Spleen (tissue), 11 donors: ENCODE data around the gene GLIS1. TPM values are rescaled to one million over a fixed set of nuclear protein-coding genes. Genes with fewer than 3 reads are reported as not detected.

ENCODE experiments used
- DNase-seq: peaks from one replicate; pipeline ENCODE4 v3.0.0-alpha.2; 2020
- H3K27ac ChIP-seq, 8 donors: fragments of 200-600 bp; sonication (generic) in 7 of 8; 1 replicate in 4 of 8; 2 replicates in 4 of 8; pipeline versions ENCODE4 v1.5.0 to v1.8.0; 2016 to 2021; ENCODE audit warnings: inconsistent platforms in 4 of 8, mild to moderate bottlenecking in 4 of 8, moderate library complexity in 1 of 8
- H3K27me3 ChIP-seq, 7 donors: fragments of 200-600 bp; sonication (generic) in 6 of 7; replicated peaks in 1 of 7; 1 replicate in 4 of 7; 2 replicates in 3 of 7; pipeline versions ENCODE4 v1.5.0 to v1.8.0; 2016 to 2021; ENCODE audit warnings: inconsistent platforms in 3 of 7, mild to moderate bottlenecking in 1 of 7
- H3K36me3 ChIP-seq, 6 donors: fragments of 200-600 bp; sonication (generic) in 5 of 6; 1 replicate in 4 of 6; 2 replicates in 2 of 6; pipeline versions ENCODE4 v1.5.0 to v1.8.0; 2016 to 2021; ENCODE audit warnings: inconsistent platforms in 2 of 6
- H3K4me1 ChIP-seq, 6 donors: fragments of 200-600 bp; sonication (generic) in 5 of 6; 1 replicate in 3 of 6; 2 replicates in 3 of 6; pipeline versions ENCODE4 v1.5.0 to v1.8.0; 2016 to 2021; ENCODE audit warnings: inconsistent platforms in 3 of 6
- H3K4me3 ChIP-seq, 8 donors: fragments of 200-600 bp; sonication (generic) in 7 of 8; 1 replicate in 4 of 8; 2 replicates in 4 of 8; pipeline versions ENCODE4 v1.5.0 to v1.8.0; 2016 to 2021; ENCODE audit warnings: inconsistent platforms in 4 of 8, mild to moderate bottlenecking in 4 of 8, moderate library complexity in 2 of 8
- H3K9me3 ChIP-seq, 8 donors: fragments of 200-600 bp; sonication (generic) in 7 of 8; 1 replicate in 4 of 8; 2 replicates in 4 of 8; pipeline versions ENCODE4 v1.5.0 to v1.8.0; 2016 to 2021; ENCODE audit warnings: inconsistent platforms in 4 of 8
- POLR2A ChIP-seq, 3 donors: fragments of 450-650 bp; IDR thresholded peaks; one replicate each; pipeline ENCODE4 v1.5.1; 2017; ENCODE audit warnings: antibody characterized with exemption in 3 of 3, mild to moderate bottlenecking in 1 of 3
- POLR2AphosphoS5 ChIP-seq, 3 donors: sonication (generic); formaldehyde crosslinking; IDR thresholded peaks; one replicate each; pipeline ENCODE4 v1.5.1; 2017; ENCODE audit warnings: antibody characterized with exemption in 3 of 3
- WGBS, 5 donors: extraction: QIAGEN DNeasy Blood & Tissue Kit in 3 of 5; methylation state at CpG; one replicate each; pipeline versions ENCODE4 v1.1.5 to v1.1.7; 2013 to 2018; 5-methylcytosine and 5-hydroxymethylcytosine counted together
- intact Hi-C: fragments of 100-400 bp; cut with DNase I; formaldehyde crosslinking; loops from one replicate; pipeline ENCODE4 v1.15.0; 2023; ENCODE audit warnings: low total_unique reads
- polyA plus RNA-seq, 3 donors: library from polyadenylated mRNA; stranded (reverse); fragments of 200-250 nt; gene quantifications; one replicate each; pipeline ENCODE4 v1.2.1, GENCODE V29; 2013
- total RNA-seq, 7 donors: library from RNA; depleted of rRNA in 3 of 7; stranded (reverse); fragments of >200 nt in 3 of 7; fragmentation: NEBNext Ultra II Directional in 4 of 7; extraction: Animal tissue kit (Norgen Biotek cat#: 25700) in 4 of 7; gene quantifications; one replicate each; pipeline versions ENCODE4 v1.1.0 to v1.2.1, GENCODE V29; 2016 to 2021
- TF ChIP-seq, protein P1 (sequence below), 11 experiments: fragments of 200-600 bp in 7 of 11; fragments of 450-650 bp in 4 of 11; sonication (generic) in 4 of 11; IDR thresholded peaks in 8 of 11; conservative IDR thresholded peaks in 3 of 11; 1 replicate in 7 of 11; 2 replicates in 4 of 11; pipeline versions ENCODE4 v1.4.0 to v1.8.0; 2016 to 2021; ENCODE audit warnings: antibody characterized with exemption in 11 of 11, inconsistent platforms in 4 of 11, mild to moderate bottlenecking in 1 of 11
- donor health status: healthy with polysubstance abuse.
- donor health status: DM: no; HTN: no; CAD: no; lungs with moderate emphysema.
- donor health status: DM: no; HTN: no; CAD: no.
- donor health status: Bipolar disorder and iron deficiency.
- donor health status: healthy.
- donor health status: DM: no; HTN: no; CAD: no.
- donor health status: DM: yes; HTN: yes; CAD: no.

Gene GLIS1
- total and polyA plus RNA-seq, 10 donors, result 0.04 to 0.39 (median 0.26) TPM; not detected in 5

DNA sequence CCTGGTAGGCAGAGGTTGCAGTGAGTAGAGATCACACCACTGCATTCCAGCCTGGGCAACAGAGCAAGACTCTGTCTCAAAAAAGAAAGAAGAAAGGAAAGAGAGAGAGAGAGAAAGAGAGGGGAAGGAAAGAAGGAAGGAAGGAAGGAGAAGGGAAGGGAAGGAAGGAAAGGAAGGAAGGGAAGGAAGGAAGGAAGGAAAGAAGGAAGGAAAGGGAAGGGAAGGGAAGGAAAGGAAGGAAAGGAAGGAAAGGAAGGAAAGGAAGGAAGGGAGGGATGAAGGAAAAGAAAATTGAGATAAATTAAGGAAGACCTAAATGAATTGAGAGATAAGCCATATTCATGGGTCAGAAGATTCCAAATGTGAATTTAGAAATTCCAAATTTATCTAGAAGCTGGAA is 92.2 kb downstream of the GLIS1 start:
- Histone ChIP-seq H3K4me1 (no peaks in the 10 kb centered on the region), H3K27me3 (peaks cover 0 to 6% (median 0%) of the 10 kb centered on the region in 7 donors), H3K9me3 (no peaks in the 10 kb centered on the region), H3K4me3 (no peak overlapping the region), H3K27ac (no peak overlapping the region), H3K36me3 (no peaks in the 10 kb centered on the region)
- TF ChIP-seq, protein P1, sequence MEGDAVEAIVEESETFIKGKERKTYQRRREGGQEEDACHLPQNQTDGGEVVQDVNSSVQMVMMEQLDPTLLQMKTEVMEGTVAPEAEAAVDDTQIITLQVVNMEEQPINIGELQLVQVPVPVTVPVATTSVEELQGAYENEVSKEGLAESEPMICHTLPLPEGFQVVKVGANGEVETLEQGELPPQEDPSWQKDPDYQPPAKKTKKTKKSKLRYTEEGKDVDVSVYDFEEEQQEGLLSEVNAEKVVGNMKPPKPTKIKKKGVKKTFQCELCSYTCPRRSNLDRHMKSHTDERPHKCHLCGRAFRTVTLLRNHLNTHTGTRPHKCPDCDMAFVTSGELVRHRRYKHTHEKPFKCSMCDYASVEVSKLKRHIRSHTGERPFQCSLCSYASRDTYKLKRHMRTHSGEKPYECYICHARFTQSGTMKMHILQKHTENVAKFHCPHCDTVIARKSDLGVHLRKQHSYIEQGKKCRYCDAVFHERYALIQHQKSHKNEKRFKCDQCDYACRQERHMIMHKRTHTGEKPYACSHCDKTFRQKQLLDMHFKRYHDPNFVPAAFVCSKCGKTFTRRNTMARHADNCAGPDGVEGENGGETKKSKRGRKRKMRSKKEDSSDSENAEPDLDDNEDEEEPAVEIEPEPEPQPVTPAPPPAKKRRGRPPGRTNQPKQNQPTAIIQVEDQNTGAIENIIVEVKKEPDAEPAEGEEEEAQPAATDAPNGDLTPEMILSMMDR (IDR thresholded peaks at IDR 0.05 in 8 of 11, conservative IDR thresholded peaks at IDR 0.05 in 3 of 11), result no peak
- TF ChIP-seq POLR2AphosphoS5 (IDR thresholded peaks at IDR 0.05) (no peak), POLR2A (IDR thresholded peaks at IDR 0.05) (no peak)
- intact Hi-C loops, result no loop called here
- DNase-seq, result no peak

DNA sequence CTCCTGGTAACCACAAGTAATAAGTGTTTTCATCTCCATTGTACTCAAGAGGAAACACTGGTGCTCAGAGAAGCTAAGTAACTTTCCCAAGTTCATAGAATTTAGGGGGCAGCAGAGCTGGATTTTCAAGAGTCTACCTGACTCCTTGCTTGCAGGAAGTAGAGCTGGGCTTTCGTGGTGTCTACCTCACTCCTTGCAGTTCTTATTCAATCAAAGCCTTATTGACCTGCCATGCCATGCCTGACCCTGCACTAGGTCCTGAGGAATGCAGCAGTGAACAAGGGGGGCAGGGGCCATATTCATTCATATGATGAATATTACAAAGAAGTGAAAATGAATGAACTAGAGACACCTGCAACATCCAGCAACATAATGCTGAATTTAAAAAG is 93.3 kb downstream of the GLIS1 start:
- Histone ChIP-seq H3K4me3 (no peak overlapping the region), H3K4me1 (no peaks in the 10 kb centered on the region), H3K36me3 (no peaks in the 10 kb centered on the region), H3K27ac (no peak overlapping the region), H3K27me3 (peaks cover 0 to 6% (median 0%) of the 10 kb centered on the region in 7 donors), H3K9me3 (no peaks in the 10 kb centered on the region)
- 75 to 92% (median 85%) methylated on average over 1 of the region's 1 CpG for WGBS, 5 donors
- intact Hi-C loops, result no loop called here
- no peak for TF ChIP-seq POLR2A (IDR thresholded peaks at IDR 0.05)
- TF ChIP-seq, protein P1 (IDR thresholded peaks at IDR 0.05 in 8 of 11, conservative IDR thresholded peaks at IDR 0.05 in 3 of 11), result no peak
- no peak for TF ChIP-seq POLR2AphosphoS5 (IDR thresholded peaks at IDR 0.05)
- no peak for DNase-seq

DNA sequence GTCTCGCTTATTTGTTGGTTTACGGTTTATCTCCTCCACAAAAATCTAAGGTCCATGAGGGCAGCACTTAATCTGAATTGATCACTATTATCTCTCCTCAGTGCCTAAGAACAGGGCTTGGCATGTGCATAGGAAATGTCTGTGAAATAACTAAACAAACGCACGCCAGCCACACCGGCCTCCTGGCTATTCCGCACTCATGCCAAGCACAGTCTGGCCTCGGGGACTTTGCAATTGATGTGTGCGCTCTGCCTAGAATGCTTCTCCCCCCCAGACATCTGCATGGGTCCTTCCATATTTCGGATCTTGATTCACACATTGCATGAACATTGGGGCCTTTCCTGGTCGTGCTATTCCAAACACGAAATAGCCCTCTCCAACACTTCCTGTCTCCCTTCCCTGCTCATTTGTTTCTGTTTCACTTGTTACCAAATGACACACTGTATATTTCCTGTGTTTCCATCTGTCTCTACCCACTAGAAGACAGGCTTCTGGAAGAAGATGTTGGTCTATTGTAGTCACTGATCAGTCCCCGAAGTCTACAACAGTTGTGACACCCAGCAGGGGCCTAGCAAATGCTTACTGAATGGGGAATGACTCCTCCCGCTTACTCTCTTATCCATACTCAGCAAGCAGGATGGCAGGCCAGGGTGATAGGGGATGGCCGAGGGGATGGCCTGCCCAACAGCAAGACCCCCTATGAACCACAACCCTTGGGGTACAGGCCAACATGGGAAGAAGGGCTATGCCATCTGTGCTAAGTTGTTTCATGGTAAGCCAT is 93.9 kb downstream of the GLIS1 start:
- Histone ChIP-seq H3K36me3 (no peaks in the 10 kb centered on the region), H3K4me3 (no peak overlapping the region), H3K27me3 (peaks cover 0 to 6% (median 0%) of the 10 kb centered on the region in 7 donors), H3K9me3 (no peaks in the 10 kb centered on the region), H3K27ac (no peak overlapping the region), H3K4me1 (no peaks in the 10 kb centered on the region)
- TF ChIP-seq POLR2AphosphoS5 (IDR thresholded peaks at IDR 0.05) (no peak), POLR2A (IDR thresholded peaks at IDR 0.05) (no peak)
- TF ChIP-seq, protein P1 (IDR thresholded peaks at IDR 0.05 in 8 of 11, conservative IDR thresholded peaks at IDR 0.05 in 3 of 11), result no peak
- WGBS, 5 donors, result 79 to 84% (median 83%) methylated on average over 14 of the region's 14 CpGs
- no peak for DNase-seq
- intact Hi-C loops, result no loop called here

DNA sequence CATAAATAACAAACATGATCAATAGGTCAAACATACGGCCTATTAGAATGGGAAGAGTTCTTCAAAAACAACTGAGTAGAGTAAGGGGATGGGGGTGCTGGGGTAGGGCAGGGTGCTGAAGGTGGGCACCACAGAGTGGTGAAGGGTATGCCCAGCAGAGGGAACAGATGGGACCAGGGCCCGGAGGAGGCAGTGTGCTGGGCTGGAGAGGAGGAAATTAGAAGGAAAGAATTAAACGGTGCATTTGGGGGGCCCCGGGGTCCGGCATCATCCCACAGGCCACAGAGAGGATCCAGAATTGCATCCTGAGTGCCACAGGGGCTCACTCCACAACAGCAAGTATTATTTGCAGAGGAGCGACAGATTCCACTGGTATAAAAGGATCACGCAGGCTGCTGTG is 94.5 kb downstream of the GLIS1 start:
- H3K36me3 ChIP-seq, result no peaks in the 10 kb centered on the region
- H3K4me3 ChIP-seq, result no peak overlapping the region
- H3K9me3 ChIP-seq, result no peaks in the 10 kb centered on the region
- H3K27ac ChIP-seq, result no peak overlapping the region
- no peaks in the 10 kb centered on the region for H3K4me1 ChIP-seq
- WGBS, 5 donors, result 74 to 99% (median 88%) methylated on average over 7 of the region's 7 CpGs
- TF ChIP-seq POLR2A (IDR thresholded peaks at IDR 0.05) (no peak), POLR2AphosphoS5 (IDR thresholded peaks at IDR 0.05) (no peak)
- TF ChIP-seq, protein P1 (IDR thresholded peaks at IDR 0.05 in 8 of 11, conservative IDR thresholded peaks at IDR 0.05 in 3 of 11), result no peak
- H3K27me3 ChIP-seq, result peaks cover 0 to 6% (median 0%) of the 10 kb centered on the region in 7 donors
- intact Hi-C loops, result no loop called here
- no peak for DNase-seq
